ENCODE measurements around the gene CCT3.
"Not testable (repeated sequence)": the region's sequence is repeated elsewhere in the genome, so short reads cannot be mapped to it uniquely, and the experiment has no call there.

CCT3 gene

GRCh38 chr1:156337052-156337887 lies 822 bp downstream of the CCT3 start:
- no peak for DNase-seq (ENCODE audit: extremely low read depth in 1 of 2, low read depth in 1 of 2)

- no peak for DNase-seq (ENCODE audit: extremely low read depth in 1 of 2, low read depth in 1 of 2)
Measured at GRCh38 chr1:156336242-156336641, 1.9 kb downstream of the CCT3 start.

GRCh38 chr1:156323179-156323578 lies 14.9 kb downstream of the CCT3 start:
- DNase-seq (ENCODE audit: extremely low read depth in 1 of 2, low read depth in 1 of 2), result not testable (repeated sequence)

GRCh38 chr1:156320560-156320959 lies 17.5 kb downstream of the CCT3 start:
- DNase-seq (ENCODE audit: extremely low read depth in 1 of 2, low read depth in 1 of 2), result no peak

- DNase-seq (ENCODE audit: extremely low read depth in 1 of 2, low read depth in 1 of 2), result no peak
Measured at GRCh38 chr1:156319664-156320063, 18.4 kb downstream of the CCT3 start.

GRCh38 chr1:156316909-156317308 lies 21.2 kb downstream of the CCT3 start:
- DNase-seq (ENCODE audit: extremely low read depth in 1 of 2, low read depth in 1 of 2), result no peak

- DNase-seq (ENCODE audit: extremely low read depth in 1 of 2, low read depth in 1 of 2), result no peak
Measured at GRCh38 chr1:156310962-156311361, 27.1 kb downstream of the CCT3 start.

GRCh38 chr1:156308078-156308477 lies 30.0 kb downstream of the CCT3 start:
- DNase-seq (ENCODE audit: extremely low read depth in 1 of 2, low read depth in 1 of 2), result no peak

GRCh38 chr1:156305215-156305614 lies 32.9 kb downstream of the CCT3 start:
- no peak for DNase-seq (ENCODE audit: extremely low read depth in 1 of 2, low read depth in 1 of 2)

GRCh38 chr1:156303241-156303640 lies 34.9 kb downstream of the CCT3 start:
- DNase-seq (ENCODE audit: extremely low read depth in 1 of 2, low read depth in 1 of 2), result no peak

- no peak for DNase-seq (ENCODE audit: extremely low read depth in 1 of 2, low read depth in 1 of 2)
Measured at GRCh38 chr1:156298852-156299357, 39.2 kb downstream of the CCT3 start, which contains the start of gene VHLL. TSS of gene VHLL (minus strand) at chr1:156299307. CDS start at chr1:156299189, 118 bp downstream.

- peak in 1 of 2 donors; percentile 32 for DNase-seq (ENCODE audit: extremely low read depth in 1 of 2, low read depth in 1 of 2)
Measured at GRCh38 chr1:156295391-156295947, 42.6 kb downstream of the CCT3 start, which contains the start of gene GLMP. TSS of gene GLMP (minus strand) at chr1:156295679. CDS start at chr1:156295645, 34 bp downstream.

- no peak for DNase-seq (ENCODE audit: extremely low read depth in 1 of 2, low read depth in 1 of 2)
Measured at GRCh38 chr1:156293895-156294294, 44.2 kb downstream of the CCT3 start.

GRCh38 chr1:156293098-156293434 lies 45.0 kb downstream of the CCT3 start:
- DNase-seq (ENCODE audit: extremely low read depth in 1 of 2, low read depth in 1 of 2), result no peak

GRCh38 chr1:156291226-156292061 lies 46.6 kb downstream of the CCT3 start:
- peak in 1 of 2 donors; percentile 9 for DNase-seq (ENCODE audit: extremely low read depth in 1 of 2, low read depth in 1 of 2)

GRCh38 chr1:156289857-156290256 lies 48.2 kb downstream of the CCT3 start:
- DNase-seq (ENCODE audit: extremely low read depth in 1 of 2, low read depth in 1 of 2), result no peak

- DNase-seq (ENCODE audit: extremely low read depth in 1 of 2, low read depth in 1 of 2), result no peak
Measured at GRCh38 chr1:156286061-156286460, 52.0 kb downstream of the CCT3 start.

- no peak for DNase-seq (ENCODE audit: extremely low read depth in 1 of 2, low read depth in 1 of 2)
Measured at GRCh38 chr1:156285437-156285836, 52.7 kb downstream of the CCT3 start.

- no peak for DNase-seq (ENCODE audit: extremely low read depth in 1 of 2, low read depth in 1 of 2)
Measured at GRCh38 chr1:156284757-156285156, 53.3 kb downstream of the CCT3 start.

- no peak for DNase-seq (ENCODE audit: extremely low read depth in 1 of 2, low read depth in 1 of 2)
Measured at GRCh38 chr1:156284112-156284511, 54.0 kb downstream of the CCT3 start, which contains the start of gene TMEM79. TSS of gene TMEM79 (plus strand) at chr1:156284325. CDS start at chr1:156285227, 902 bp downstream.

GRCh38 chr1:156283521-156283920 lies 54.6 kb downstream of the CCT3 start:
- no peak for DNase-seq (ENCODE audit: extremely low read depth in 1 of 2, low read depth in 1 of 2)
